Astrocyte of the cerebellum (primary cell): ENCODE measurements around the gene ERICH6.

Experiments
- DNase-seq: peaks from one replicate; pipeline ENCODE4 v3.0.0-alpha.2; 2011; ENCODE audit warnings: low read depth
- H3K4me3 ChIP-seq: 2 replicates; pipeline ENCODE4 v1.5.1; 2011; ENCODE audit warnings: mild to moderate bottlenecking, low read depth, low read length, moderate library complexity
- CTCF ChIP-seq: IDR thresholded peaks from 2 replicates; pipeline ENCODE4 v1.5.1; 2012; ENCODE audit warnings: low read length, low read depth, moderate library complexity, mild to moderate bottlenecking; ENCODE audit errors: missing control alignments
- in situ Hi-C: cut with HindIII; loops from 2 replicates; pipeline ENCODE4 v1.10.0; 2017; ENCODE audit warnings: low sequenced_read_pairs

The ERICH6 gene

GRCh38 chr3:150737874-150738679, 34.4 kb upstream of the ERICH6 start:
- in situ Hi-C loops = no loop called here

GRCh38 chr3:150736903-150737832, 33.4 kb upstream of the ERICH6 start:
- TF ChIP-seq CTCF = no peak
- no peak for DNase-seq
- H3K4me3 ChIP-seq = no peak overlapping the region
- in situ Hi-C loops = no loop called here

More at GRCh38 chr3:150737874-150738679, 34.4 kb upstream of the ERICH6 start:
- TF ChIP-seq CTCF = no peak
- no peak for DNase-seq
- H3K4me3 ChIP-seq = no peak overlapping the region

- H3K4me3 ChIP-seq = no peak overlapping the region
- no peak for TF ChIP-seq CTCF
- DNase-seq = no peak
- in situ Hi-C loops = no loop called here
These were observed 32.6 kb upstream of the ERICH6 start for GRCh38 chr3:150736316-150736719.

- no peak overlapping the region for H3K4me3 ChIP-seq
- in situ Hi-C loops = no loop called here
- no peak for TF ChIP-seq CTCF
- DNase-seq = no peak
These were observed 31.0 kb upstream of the ERICH6 start for GRCh38 chr3:150734795-150735119.

- in situ Hi-C loops = no loop called here
- H3K4me3 ChIP-seq = no peak overlapping the region
- TF ChIP-seq CTCF = no peak
- no peak for DNase-seq
These were observed 30.4 kb upstream of the ERICH6 start for GRCh38 chr3:150733936-150734794.

GRCh38 chr3:150733373-150733935, 29.7 kb upstream of the ERICH6 start:
- no peak for TF ChIP-seq CTCF
- no peak overlapping the region for H3K4me3 ChIP-seq
- no peak for DNase-seq
- in situ Hi-C loops = no loop called here
